ENCODE results near the gene COPB1. TPM values are rescaled to one million over a fixed set of nuclear protein-coding genes. Genes with fewer than 3 reads are reported as not detected.
A peak's percentile ranks its signal among the peaks of the same experiment; 100 is the strongest.

Gene COPB1, protein sequence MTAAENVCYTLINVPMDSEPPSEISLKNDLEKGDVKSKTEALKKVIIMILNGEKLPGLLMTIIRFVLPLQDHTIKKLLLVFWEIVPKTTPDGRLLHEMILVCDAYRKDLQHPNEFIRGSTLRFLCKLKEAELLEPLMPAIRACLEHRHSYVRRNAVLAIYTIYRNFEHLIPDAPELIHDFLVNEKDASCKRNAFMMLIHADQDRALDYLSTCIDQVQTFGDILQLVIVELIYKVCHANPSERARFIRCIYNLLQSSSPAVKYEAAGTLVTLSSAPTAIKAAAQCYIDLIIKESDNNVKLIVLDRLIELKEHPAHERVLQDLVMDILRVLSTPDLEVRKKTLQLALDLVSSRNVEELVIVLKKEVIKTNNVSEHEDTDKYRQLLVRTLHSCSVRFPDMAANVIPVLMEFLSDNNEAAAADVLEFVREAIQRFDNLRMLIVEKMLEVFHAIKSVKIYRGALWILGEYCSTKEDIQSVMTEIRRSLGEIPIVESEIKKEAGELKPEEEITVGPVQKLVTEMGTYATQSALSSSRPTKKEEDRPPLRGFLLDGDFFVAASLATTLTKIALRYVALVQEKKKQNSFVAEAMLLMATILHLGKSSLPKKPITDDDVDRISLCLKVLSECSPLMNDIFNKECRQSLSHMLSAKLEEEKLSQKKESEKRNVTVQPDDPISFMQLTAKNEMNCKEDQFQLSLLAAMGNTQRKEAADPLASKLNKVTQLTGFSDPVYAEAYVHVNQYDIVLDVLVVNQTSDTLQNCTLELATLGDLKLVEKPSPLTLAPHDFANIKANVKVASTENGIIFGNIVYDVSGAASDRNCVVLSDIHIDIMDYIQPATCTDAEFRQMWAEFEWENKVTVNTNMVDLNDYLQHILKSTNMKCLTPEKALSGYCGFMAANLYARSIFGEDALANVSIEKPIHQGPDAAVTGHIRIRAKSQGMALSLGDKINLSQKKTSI
- total RNA-seq, result 10 to 100 TPM; 46.4 to 59.1 (median 52.4) TPM

DNA sequence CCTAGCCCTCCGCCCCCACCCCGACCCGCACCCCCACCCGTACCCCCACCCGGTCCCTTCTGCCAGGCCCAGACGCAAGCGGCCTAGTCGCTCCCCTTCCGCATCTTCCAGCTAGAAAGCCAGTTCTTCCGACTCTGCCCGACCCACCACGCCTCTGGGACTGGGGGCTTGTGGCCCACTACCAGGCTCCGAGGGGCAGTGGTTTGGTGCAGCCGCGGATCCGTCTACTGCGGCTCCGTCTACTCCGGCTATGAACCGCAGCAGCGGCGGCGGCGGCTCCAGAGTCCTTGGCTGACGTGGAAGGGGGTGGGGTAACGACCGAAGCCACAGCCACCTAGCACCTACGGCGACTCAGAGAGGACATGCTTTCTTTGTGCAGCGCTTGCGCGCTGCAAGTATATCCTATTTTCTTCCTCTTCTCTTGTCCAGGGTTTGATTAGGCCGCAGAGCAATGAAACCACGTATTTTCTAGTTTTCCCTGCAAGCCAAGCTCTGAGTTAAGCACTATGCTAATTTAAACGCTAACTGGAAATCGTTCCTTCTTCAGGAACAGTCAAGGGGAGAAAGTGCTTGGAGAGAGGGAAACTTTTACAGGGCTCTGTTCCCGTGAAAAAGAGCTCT lies at the start of gene COPB1:
TSS of gene COPB1 (minus strand) at position 252 of the 621 bp plus-strand sequence. CDS start 883 bp downstream, outside the sequence.
- Histone ChIP-seq H3K4me3 (peak within 1 kb of the TSS; percentile 72 to 96 (median 84)), H3K27me3 (no peaks in the 10 kb centered on the region), H3K27ac (peak within 1 kb of the TSS; percentile 88 to 94 (median 92)), H3K36me3 (peaks cover 0 to 35% of the 10 kb centered on the region in 2 donors), H3K9me3 (no peaks in the 10 kb centered on the region), H3K4me1 (peaks cover 19 to 37% of the 10 kb centered on the region in 2 donors)
- peak; percentile 71 to 74 for TF ChIP-seq POLR2A (IDR thresholded peaks at IDR 0.05)
- TF ChIP-seq, protein P1, sequence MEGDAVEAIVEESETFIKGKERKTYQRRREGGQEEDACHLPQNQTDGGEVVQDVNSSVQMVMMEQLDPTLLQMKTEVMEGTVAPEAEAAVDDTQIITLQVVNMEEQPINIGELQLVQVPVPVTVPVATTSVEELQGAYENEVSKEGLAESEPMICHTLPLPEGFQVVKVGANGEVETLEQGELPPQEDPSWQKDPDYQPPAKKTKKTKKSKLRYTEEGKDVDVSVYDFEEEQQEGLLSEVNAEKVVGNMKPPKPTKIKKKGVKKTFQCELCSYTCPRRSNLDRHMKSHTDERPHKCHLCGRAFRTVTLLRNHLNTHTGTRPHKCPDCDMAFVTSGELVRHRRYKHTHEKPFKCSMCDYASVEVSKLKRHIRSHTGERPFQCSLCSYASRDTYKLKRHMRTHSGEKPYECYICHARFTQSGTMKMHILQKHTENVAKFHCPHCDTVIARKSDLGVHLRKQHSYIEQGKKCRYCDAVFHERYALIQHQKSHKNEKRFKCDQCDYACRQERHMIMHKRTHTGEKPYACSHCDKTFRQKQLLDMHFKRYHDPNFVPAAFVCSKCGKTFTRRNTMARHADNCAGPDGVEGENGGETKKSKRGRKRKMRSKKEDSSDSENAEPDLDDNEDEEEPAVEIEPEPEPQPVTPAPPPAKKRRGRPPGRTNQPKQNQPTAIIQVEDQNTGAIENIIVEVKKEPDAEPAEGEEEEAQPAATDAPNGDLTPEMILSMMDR (IDR thresholded peaks at IDR 0.05 in 4 of 5, conservative IDR thresholded peaks at IDR 0.05 in 1 of 5), result no peak
- in situ Hi-C loops (cut with MboI; ENCODE audit: low sequenced_read_pairs in 4 of 4), result loop anchor here in 1 of 4 donors (25.0 kb wide), 1 partner anchor 388 kb away; the partner anchor contains the start of gene CYP2R1
- DNase-seq (peak; percentile 88 to 89), ATAC-seq (peak; percentile 95 to 98)
- intact Hi-C loops (cut with DNase I; ENCODE audit: low total_unique reads), result loop anchor here (1.0 kb wide), 1 partner anchor 21 kb away; the partner anchor contains the start of gene PSMA1

GRCh38 chr11:14547440-14547839 lies 47.8 kb upstream of the COPB1 start:
- no peaks in the 10 kb centered on the region for H3K27me3 ChIP-seq
- no peaks in the 10 kb centered on the region for H3K36me3 ChIP-seq
- no peak overlapping the region for H3K27ac ChIP-seq
- ATAC-seq, result no peak
- TF ChIP-seq, protein P1 (IDR thresholded peaks at IDR 0.05 in 4 of 5, conservative IDR thresholded peaks at IDR 0.05 in 1 of 5), result no peak
- no peak for TF ChIP-seq POLR2A (IDR thresholded peaks at IDR 0.05)
- in situ Hi-C loops (cut with MboI; ENCODE audit: low sequenced_read_pairs in 4 of 4) (loop anchor here in 1 of 4 donors (25.0 kb wide), 1 partner anchor 340 kb away; the partner anchor contains the start of gene CYP2R1), intact Hi-C loops (cut with DNase I; ENCODE audit: low total_unique reads) (no loop called here)
- H3K4me1 ChIP-seq, result no peaks in the 10 kb centered on the region
- H3K9me3 ChIP-seq, result no peaks in the 10 kb centered on the region
- H3K4me3 ChIP-seq, result no peak overlapping the region
- DNase-seq, result no peak

DNA sequence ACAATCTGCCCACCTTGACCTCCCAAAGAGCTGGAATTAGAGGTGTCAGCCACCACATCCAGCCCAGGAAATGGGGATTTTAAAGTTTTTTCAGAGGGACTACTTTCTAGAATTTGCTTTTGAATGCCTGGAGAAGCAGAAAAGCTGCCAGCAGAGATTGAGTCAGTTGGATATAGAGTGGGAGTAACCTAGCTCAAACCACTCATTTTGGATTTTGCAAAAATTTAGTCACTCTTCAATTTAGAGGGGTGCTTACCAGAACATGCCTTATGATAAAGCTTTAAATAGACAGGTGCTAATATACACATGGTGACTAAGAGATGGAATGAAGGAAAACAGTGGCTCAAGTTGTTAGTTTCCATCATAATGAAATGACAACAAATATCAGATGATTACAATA lies 47.1 kb upstream of the COPB1 start:
- in situ Hi-C loops (cut with MboI; ENCODE audit: low sequenced_read_pairs in 4 of 4) (loop anchor here in 1 of 4 donors (25.0 kb wide), 1 partner anchor 341 kb away; the partner anchor contains the start of gene CYP2R1), intact Hi-C loops (cut with DNase I; ENCODE audit: low total_unique reads) (no loop called here)

GRCh38 chr11:14544611-14545010 lies 45.0 kb upstream of the COPB1 start:
- H3K4me3 ChIP-seq, result no peak overlapping the region
- H3K27me3 ChIP-seq, result no peaks in the 10 kb centered on the region
- TF ChIP-seq, protein P1 (IDR thresholded peaks at IDR 0.05 in 4 of 5, conservative IDR thresholded peaks at IDR 0.05 in 1 of 5), result no peak
- TF ChIP-seq POLR2A (IDR thresholded peaks at IDR 0.05), result no peak
- H3K36me3 ChIP-seq, result no peaks in the 10 kb centered on the region
- no peaks in the 10 kb centered on the region for H3K4me1 ChIP-seq
- no peak overlapping the region for H3K27ac ChIP-seq
- no peak for ATAC-seq
- intact Hi-C loops (cut with DNase I; ENCODE audit: low total_unique reads) (no loop called here), in situ Hi-C loops (cut with MboI; ENCODE audit: low sequenced_read_pairs in 4 of 4) (loop anchor here in 1 of 4 donors (25.0 kb wide), 1 partner anchor 343 kb away; the partner anchor contains the start of gene CYP2R1)
- DNase-seq, result no peak
- no peaks in the 10 kb centered on the region for H3K9me3 ChIP-seq

More for the DNA sequence above, 47.1 kb upstream of the COPB1 start:
- no peak for TF ChIP-seq POLR2A (IDR thresholded peaks at IDR 0.05)
- Histone ChIP-seq H3K4me3 (no peak overlapping the region), H3K36me3 (no peaks in the 10 kb centered on the region), H3K27ac (no peak overlapping the region), H3K4me1 (no peaks in the 10 kb centered on the region), H3K9me3 (no peaks in the 10 kb centered on the region), H3K27me3 (no peaks in the 10 kb centered on the region)
- no peak for DNase-seq
- ATAC-seq, result no peak
